HG03565 (cell line): ENCODE measurements around the gene CDAN1.

Experiments
- ATAC-seq: cut with Tn5 transposase; IDR thresholded peaks from one replicate; pipeline ENCODE4 v1.9.1; 2021; ENCODE audit warnings: mild to moderate bottlenecking, moderate library complexity; ENCODE audit not compliant: unreplicated experiment

Gene CDAN1

DNA sequence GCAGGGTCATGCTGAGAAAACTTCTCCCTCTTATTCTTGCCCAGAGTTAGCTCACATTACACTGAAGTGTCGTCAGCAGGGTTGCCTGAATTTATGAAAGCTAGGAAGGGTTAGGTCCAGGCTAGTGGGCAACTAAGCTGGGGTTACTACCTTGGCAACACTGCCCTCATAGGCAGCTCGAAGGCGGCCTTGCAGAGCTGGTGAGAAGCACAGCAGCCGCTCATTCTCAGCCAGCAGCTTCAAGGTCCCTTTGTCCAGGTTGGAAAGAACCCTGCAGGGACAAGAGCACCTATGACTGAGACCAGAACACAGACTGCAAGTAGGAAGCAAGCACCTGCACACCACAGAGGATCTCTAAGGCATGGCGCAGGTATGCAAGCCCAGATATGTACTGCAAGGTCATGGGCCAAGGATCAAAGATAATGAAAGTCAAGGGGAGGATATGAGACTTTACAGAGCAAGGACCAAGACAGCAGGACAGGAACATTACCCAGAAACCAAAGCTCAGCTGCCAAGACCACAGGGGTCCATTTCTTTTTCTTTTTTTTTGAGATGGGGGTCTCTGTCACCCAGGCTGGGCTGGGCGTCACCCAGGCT is 2.8 kb downstream of the CDAN1 start:
- ATAC-seq, result no peak

DNA sequence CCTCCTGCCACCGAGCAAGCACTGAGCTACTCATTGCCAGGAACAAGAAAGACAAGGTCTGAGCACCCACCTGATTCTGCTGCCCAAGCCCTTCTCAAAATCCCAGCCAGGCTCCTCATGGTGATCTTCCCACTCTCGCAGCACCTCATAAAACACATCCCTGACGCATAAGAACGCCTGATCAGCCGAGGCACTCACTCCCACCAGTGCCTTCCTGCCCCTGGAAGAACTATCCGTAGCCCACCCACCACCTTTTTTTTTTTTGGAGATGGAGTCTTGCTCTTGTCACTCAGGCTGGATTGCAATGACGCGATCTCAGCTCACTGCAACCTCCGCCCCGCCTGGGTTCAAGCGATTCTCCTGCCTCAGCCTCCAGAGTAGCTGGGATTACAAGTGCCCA is 3.9 kb downstream of the CDAN1 start:
- ATAC-seq, result no peak

DNA sequence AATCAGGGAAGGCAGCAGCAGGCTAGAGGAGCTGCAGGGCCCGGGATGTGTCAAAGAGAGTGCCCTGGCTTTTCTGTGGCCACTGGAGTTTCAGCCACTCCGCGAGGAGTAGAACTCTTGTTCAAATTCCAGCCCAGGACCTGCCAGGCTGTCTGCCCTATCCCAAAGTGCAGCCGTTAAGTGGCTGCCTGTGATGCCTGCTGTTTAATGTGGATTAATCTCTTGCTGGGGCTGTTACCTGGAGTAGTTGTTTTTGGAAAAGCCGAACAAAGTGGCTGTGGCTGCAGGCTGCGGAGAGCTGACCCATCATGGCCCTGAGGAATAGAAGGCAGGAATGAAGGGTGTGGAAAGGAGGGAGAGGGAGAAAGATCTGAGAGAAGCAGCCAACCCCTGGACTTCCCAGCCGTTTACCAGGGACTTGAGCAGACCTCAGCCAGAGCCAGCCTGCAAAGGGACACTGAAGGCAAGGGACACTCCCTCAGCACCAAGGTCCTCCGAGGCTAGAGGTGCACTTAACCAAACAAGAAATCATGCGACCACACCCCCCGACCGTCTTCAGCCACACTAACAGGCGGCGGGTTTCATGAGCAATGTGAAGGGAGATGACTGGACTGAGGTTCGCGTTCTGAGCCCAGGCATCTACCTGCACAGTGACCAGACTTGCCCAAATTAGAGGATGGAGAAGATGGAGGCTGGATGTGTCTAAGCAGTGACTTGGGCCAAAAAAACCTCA is 4.7 kb downstream of the CDAN1 start:
- no peak for ATAC-seq

DNA sequence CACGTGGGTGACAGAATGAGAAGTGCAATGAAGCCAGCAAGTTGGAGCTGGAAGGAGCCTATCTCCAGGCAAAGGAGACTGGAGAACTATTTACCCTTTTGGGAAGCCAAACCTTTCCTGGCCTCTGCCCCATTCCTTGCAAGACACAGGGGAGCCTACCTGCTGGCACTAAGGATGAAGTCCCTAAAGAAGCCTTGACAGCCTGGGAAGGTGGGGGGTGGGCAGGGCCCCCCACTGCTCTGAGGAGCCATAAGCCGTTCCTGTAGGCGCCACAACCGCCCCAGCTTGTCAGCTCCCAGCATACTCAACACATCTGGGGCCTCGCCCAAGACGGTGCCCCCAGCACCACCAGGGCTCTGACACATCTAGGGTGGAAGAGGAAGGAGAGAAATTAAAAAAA is 5.5 kb downstream of the CDAN1 start:
- ATAC-seq, result no peak

DNA sequence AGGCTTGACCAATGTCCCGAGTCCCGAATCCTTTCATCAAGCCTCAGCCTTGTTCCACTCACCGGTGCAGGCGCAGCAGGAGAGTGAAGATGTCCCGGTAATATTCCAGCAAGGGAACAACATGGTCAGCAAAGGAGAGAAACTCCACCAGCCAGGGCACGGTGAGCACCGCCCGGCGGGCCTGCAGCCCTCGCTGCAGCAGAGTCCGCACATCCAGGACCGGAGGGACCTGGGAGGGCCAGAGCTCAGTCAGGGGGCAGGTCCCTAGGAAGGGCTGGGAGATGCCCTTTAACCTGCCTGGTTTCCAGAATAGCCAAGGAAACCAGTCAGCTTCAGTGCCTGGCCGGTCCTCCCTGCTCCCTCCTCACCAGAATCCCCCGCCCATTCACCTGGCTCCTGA is 6.4 kb downstream of the CDAN1 start:
- no peak for ATAC-seq

DNA sequence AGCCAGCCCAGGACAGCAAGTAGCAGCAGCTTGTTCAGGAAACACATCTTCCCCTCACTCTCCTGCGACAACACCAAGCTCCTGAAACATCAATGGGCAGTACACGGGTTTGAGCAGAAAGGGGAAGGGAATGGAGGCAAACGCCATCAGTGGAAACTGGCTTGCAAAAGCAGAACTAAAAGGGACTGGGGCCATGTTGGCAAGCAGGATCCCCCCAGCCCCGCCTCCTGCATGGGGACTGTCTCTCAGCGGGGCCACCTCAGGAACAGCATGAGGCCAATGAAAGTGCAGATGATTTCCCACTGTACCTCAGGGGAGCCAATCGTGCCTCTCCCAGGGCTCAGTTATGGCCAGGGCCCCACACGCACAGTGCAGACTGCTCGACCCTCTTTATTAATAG is 6.8 kb downstream of the CDAN1 start:
- ATAC-seq, result no peak

DNA sequence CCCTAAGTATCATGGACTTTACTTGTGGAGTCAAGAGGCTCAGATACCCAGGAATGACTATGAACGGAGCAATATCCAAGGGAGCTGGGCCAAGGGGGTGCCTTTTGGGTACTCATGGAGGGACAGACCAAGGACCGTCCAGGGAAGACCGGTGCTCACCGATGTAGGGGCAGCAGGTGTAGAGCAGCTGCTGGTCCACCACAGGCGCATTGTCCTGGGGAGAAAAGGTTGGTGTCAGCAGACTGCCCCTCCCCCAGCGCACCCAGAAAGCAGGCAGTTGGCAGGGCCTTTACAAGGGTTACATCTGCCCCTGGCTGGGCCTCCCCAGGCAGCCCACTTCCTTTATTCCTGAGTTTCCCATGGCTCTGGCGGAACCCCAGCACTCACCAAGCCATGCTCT is 7.5 kb downstream of the CDAN1 start:
- no peak for ATAC-seq

DNA sequence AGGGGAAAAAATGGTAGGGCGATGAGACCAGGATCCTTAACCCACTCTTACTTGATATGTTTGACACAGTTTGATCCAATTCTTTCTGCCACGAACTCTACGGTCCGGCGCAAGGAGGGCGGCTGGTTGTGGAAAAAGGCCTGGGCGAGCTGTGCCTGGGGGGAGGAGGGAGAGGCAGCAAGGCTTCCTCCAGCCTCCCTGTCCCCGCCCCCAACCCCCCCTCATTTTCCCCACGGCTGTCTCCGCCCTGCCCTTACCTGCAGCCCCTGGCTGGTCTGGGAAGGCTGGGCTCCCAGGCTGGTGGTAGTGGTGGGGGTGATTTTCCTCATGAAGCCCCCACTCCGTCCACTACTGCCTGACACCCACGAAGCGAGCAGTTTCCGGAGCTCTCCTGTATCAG is 8.0 kb downstream of the CDAN1 start:
- ATAC-seq, result no peak

DNA sequence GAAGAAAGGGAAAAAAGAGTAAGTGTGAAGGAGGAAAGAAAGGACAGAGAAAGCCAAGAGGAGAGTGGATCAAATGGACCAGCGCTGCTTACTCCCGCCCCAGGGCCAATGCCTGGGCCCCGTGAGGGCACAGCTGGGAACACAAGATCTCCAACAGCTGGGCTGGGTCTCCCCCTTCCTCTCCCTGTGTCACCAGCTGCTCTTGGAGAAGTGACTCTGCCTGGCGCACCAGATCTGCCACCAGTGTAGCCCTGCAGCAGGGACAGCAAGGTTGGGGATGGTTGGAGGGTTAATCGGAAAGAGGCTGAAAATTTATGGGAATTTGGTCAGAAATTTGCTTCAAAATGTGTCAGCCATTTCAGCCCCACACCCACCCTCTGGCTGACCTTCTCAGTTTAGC is 8.4 kb downstream of the CDAN1 start:
- ATAC-seq, result no peak

DNA sequence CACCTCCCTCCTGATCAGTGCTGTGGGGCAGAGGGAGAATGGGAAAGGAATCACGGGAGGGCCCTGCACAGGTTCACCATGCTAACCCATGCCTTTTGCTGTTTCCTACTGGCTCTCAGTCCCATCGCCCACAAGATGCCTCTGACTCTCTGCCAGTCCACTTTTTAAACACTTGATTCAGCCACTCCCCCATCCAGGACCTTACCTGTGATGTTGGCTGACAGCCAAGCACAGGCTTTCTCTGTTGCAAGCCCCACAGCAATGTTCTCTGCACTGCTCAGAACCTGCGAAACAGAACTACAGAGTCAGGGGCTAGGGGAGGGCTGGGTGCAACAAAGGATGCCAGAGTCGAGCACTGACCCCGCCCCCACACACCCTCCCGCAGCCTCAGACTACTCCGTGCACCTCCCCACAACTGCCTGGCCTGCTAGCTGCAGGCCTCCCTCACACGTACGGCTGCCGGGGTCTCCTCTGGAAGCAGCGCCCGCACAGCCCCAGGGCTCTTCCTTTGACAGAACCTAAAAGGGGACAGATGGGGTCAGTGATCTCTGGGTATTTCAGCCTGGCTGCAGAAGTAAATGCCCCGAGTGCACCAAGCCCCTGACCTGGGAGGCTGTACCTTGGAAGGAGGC is 9.1 kb downstream of the CDAN1 start:
- no peak for ATAC-seq

DNA sequence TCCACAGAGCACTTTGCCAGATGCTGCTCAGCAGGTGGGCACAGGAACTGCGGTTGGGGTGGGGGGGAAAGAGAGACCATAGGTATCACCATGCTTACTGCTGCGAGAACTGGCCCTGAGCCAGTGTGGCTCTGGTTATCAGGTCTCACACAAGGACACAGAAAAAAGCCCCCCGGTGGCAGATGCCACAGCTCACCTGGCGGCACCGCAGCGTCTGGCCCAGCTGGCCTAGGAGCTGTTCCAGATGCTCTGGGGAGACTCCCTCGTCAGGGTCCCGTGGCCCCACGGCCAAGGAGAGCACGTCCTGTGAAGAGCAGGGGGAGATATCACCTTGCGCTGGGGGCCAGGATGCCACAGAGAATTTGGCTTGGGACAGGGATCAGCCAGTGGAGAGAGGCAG is 10.8 kb downstream of the CDAN1 start:
- no peak for ATAC-seq

DNA sequence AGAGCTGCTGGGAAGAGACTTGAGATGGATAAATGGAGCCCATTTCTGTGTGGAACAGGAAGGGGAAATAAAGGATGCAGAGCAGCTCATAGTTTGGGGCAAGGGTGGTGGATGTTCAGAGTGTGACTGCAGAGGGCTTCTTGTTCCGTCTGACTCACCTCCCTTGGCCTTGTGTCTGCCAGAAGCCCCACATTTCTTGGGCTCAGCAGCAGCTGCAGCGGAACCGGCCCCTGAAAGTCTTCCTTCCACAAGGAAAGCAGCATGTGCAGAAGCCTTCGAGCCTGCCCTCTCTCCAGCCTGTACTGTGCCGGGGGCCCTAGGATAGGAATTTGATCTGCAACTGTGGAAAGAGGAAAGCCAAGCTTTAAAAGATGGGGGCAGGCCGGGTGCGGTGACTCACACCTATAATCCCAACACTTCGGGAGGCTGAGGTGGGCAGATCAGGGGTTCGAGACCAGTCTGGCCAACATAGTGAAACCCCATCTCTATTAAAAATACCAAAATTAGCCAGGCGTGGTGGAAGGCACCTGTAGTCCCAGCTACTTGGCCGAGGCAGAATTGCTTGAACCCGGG is 11.5 kb downstream of the CDAN1 start:
- no peak for ATAC-seq

DNA sequence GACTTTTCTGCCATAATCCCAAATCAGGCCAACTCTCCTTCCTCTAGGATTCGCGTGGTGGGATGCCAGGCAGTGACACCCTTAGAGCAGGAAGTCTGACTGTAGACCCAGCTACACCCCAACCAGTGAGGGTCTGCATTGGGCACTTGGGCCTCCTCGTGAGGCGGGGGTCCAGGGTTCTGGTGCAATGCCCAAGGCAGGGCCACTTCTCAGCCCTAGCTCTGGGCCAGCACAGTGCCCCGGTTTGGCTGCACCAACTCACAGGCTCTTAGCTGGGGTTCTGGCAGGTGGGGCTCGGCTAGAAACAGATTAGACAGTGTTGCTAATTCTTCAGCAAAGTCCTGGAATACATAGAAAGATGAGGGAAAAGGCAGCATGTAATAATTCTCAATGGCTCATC is 12.7 kb downstream of the CDAN1 start:
- no peak for ATAC-seq

DNA sequence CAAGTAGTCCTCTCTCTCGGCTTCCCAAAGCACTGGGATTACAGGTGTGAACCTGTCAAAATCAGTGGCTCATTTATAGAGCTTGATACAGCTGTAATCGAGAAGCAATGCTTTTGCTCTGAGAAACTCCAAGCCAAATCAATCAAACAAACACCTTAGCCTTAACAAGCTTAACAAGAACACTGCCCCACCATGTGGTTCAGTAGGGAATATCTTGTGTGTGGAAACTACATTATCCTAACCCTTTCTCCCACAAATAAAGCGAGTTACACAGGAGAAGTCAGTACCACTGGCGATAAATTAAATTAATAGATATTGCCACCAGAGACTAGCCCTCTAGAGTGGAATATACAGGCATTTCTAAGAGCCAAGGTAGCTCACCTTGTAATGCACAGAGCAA is 13.9 kb downstream of the CDAN1 start:
- ATAC-seq, result no peak

DNA sequence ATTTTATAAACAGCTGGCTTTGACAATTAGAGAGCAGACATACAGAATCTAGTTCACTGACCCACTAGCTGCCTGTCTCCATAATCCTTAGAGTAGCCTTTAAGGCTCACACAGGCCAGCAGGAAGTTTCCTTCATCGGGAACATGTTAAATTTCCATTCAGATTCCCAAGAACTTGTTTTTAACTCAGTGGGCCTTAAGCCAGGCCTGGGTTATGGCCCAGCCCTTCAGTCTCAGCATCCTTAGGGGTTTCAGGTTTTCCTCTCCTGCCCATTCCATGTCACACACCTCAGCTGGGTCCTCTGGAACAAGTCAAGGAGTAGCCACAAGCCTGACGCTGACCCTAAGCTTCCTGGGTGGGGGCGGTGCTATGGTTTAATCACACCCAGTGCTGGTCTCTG is 15.0 kb downstream of the CDAN1 start:
- ATAC-seq, result no peak

DNA sequence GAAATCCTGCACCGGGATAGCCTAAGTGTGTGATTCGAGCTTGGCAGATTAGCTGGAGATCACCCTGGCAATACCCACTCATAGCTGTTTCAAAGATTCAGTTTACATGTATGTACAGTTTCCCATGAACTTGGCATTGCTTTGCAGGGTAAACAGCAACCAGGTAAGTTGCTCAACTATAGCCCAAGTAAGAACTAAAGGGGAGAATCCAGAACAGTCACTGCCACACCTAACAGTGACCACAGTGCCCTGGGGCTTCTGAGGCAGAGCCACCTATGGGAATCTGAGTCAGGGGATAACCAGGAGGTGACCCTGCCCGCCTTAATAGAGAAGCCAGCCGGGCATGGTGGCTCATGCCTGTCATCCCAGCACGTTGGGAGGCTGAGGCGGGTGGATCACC is 15.9 kb downstream of the CDAN1 start:
- no peak for ATAC-seq

DNA sequence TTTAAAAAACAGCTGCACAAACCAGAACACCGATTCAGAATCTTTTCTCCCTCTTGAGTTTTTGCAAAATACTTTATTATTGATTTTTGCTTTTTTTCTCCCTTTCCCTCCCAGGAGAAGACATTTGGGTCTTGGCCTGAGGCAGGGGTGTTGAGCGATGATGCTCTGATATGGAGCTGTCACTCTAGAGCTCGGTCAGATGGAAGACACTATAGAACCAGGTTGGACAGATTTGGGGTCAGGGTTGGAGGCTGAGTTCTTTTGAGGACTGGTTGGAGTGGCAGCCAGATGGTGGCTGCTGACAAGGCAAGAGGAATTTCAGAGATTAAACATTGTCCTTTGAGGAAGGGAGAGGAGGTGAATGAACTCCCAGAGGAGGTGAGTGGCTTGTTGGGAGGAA is 16.9 kb downstream of the CDAN1 start:
- ATAC-seq, result no peak

DNA sequence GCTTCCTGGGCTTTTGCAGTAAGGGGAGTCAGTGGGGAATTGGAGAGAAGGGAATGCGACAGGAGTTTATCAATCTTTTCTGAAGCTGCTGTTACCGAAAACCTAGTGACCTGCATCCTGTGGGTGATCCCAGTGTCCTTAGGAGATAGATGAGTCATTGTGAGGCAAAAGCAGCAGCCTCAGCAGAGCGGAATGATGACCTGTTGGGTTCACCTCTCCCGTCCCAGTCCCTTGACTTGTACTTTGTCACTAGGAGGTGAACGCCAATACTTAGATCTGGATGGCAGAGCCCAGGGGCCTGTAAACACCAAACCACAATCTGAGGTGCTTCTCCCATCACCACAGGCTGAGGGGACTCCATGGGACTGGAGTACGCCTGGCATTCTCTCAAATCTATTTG is 17.9 kb downstream of the CDAN1 start:
- ATAC-seq, result no peak

DNA sequence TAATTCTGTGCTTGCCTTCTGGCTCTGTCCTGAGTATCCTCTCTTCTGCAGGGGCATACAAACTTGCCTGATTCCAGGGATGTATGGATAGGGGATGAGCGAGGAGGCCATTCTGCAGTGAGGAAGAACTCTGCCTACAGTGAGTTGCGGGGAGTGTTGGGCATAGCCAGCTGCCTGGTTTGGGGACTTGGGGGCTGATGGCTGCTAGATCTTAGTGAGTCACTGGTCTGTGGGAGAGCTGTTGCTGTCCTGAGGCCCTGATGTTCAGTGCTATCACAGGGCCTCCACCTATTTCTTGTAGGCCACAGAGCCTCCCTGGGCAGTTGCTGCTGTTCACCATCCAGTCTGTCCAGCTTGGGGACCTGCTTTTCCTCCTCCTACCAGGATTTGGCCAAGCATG is 20.3 kb downstream of the CDAN1 start:
- no peak for ATAC-seq

DNA sequence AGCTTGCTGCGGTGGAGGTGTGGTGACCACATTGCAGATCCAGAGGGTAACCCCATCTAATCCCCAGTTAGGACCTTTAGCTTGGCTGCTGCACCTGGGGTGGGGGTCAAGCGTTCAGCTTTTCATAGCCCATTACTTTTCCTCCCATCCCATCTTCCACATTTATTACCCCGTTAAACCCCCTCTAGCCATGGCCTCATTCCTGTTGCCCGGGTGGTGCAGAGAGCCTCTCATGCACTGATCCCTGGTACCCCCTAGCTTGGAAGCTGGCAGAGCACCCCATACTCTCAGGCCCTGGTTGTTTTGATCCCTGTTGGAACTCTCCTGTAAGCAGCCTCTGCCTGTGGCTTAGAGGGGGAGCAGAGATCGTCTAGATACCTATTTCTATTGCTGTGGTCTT is 20.8 kb downstream of the CDAN1 start:
- ATAC-seq, result no peak

DNA sequence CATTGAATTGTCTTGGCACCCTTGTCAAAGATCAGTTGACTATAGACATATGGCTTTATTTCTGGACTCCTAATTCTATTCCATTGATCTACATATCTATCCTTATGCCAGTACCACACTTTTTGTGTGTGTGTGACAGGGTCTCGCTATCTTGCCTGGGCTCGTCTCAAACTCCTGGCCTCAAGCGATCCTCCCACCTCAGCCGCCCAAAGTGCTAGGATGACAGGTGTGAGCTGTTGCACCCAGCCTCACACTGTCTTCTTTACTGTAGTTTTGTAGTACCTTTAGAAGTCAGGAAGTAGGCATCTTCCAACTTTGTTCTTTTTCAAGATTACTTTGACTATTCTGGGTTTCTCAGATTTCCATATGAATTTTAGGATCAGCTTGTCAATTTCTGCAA is 24.3 kb downstream of the CDAN1 start:
- ATAC-seq, result no peak

DNA sequence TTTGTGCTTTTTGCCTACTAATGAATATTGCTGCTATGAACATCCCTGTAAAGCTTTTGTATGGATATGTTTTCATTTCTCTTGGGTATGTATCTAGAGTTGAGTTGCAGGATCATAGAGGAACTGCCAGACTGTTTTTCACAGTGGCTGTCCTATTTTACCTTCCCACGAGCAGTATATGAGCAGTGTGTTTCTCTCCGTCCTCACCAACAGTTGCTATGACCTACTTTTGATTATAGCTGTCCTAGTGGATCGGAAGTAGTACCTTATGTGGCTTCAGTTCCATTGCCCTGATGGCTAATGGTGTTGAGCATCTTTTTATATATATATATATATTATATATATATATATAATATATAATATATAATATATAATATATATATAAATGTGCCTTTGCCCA is 25.2 kb downstream of the CDAN1 start:
- ATAC-seq, result no peak
